ENCODE measurements around the gene TEX48.

The TEX48 gene

GRCh38 chr9:114697951-114698351 lies 16.0 kb upstream of the TEX48 start (continued):
- TF ChIP-seq ZNF707 (tag by site-specific recombination; IDR thresholded peaks at IDR 0.05) (no peak), ZNF426 (tag by site-specific recombination; IDR thresholded peaks at IDR 0.05) (no peak)

- no peaks in the 10 kb centered on the region for H3K9me3 ChIP-seq (ENCODE audit: control insufficient read depth, insufficient read depth, low read depth, low read length)
- no peak overlapping the region for H3K27ac ChIP-seq (ENCODE audit: extremely low read depth, low read depth, low read length)
- no peaks in the 10 kb centered on the region for H3K36me3 ChIP-seq (ENCODE audit: control insufficient read depth in 2 of 2, insufficient read depth in 1 of 2, low read length in 2 of 2)
- H3K4me1 ChIP-seq (ENCODE audit: control insufficient read depth, insufficient read depth, low read length), result no peaks in the 10 kb centered on the region
- ChIA-PET CTCF (interaction anchor here (0.5 to 1.0 kb wide), 2 partner anchors 15 to 210 kb away, joined by 3 to 4 read pairs; no protein-coding TSS in a partner anchor), POLR2A (no interaction called here)
- H3K4me3 ChIP-seq (ENCODE audit: low read depth, low read length), result no peak overlapping the region
- TF ChIP-seq ZNF324 (tag by site-specific recombination; IDR thresholded peaks at IDR 0.05) (no peak), ZNF404 (tag by site-specific recombination; IDR thresholded peaks at IDR 0.05) (no peak), SP3 (tag by site-specific recombination; IDR thresholded peaks at IDR 0.05) (no peak), ZNF416 (tag by site-specific recombination; IDR thresholded peaks at IDR 0.05) (no peak), ZNF266 (tag by site-specific recombination; IDR thresholded peaks at IDR 0.05; ENCODE audit: low read depth) (no peak), ZBTB17 (tag by site-specific recombination; IDR thresholded peaks at IDR 0.05) (no peak)
These were observed 15.0 kb upstream of the TEX48 start for GRCh38 chr9:114696814-114697544.

GRCh38 chr9:114695948-114696347 lies 14.0 kb upstream of the TEX48 start:
- CTCF ChIA-PET, result interaction anchor here (1.0 kb wide), 1 partner anchor 211 kb away, joined by 4 read pairs; no protein-coding TSS in a partner anchor
- Histone ChIP-seq H3K4me3 (ENCODE audit: low read depth, low read length) (no peak overlapping the region), H3K4me1 (ENCODE audit: control insufficient read depth, insufficient read depth, low read length) (no peaks in the 10 kb centered on the region), H3K27ac (ENCODE audit: extremely low read depth, low read depth, low read length) (no peak overlapping the region), H3K9me3 (ENCODE audit: control insufficient read depth, insufficient read depth, low read depth, low read length) (no peaks in the 10 kb centered on the region), H3K36me3 (ENCODE audit: control insufficient read depth in 2 of 2, insufficient read depth in 1 of 2, low read length in 2 of 2) (no peaks in the 10 kb centered on the region)
- POLR2A ChIA-PET, result interaction anchor here (0.7 to 1.1 kb wide), 2 partner anchors 18 to 21 kb away, joined by 4 read pairs; no protein-coding TSS in a partner anchor
- TF ChIP-seq ZSCAN5A (tag by site-specific recombination; IDR thresholded peaks at IDR 0.05), result no peak
- TF ChIP-seq ZBTB49 (tag by site-specific recombination; IDR thresholded peaks at IDR 0.05; ENCODE audit: low read depth), result no peak
- TF ChIP-seq KLF9 (tag by site-specific recombination; IDR thresholded peaks at IDR 0.05; ENCODE audit: low read depth), result no peak
- TF ChIP-seq ZSCAN18 (tag by site-specific recombination; IDR thresholded peaks at IDR 0.05), result no peak
- no peak for TF ChIP-seq ZNF266 (tag by site-specific recombination; IDR thresholded peaks at IDR 0.05; ENCODE audit: low read depth)
- TF ChIP-seq PRDM10 (tag by site-specific recombination; IDR thresholded peaks at IDR 0.05), result no peak
- TF ChIP-seq ZNF785 (tag by site-specific recombination; IDR thresholded peaks at IDR 0.05), result no peak
- no peak for TF ChIP-seq GFI1B (tag by site-specific recombination; IDR thresholded peaks at IDR 0.05)

Measured in HEK293 (cell line).